H9 (cell line): ENCODE data around the gene FAM227B. TPM values are rescaled to one million over a fixed set of nuclear protein-coding genes. Genes with fewer than 3 reads are reported as not detected.
A peak's percentile ranks its signal among the peaks of the same experiment; 100 is the strongest.

ENCODE experiments used
- DNase-seq: peaks from one replicate; pipeline ENCODE4 v3.0.0-alpha.2; 2017
- H2AFZ ChIP-seq: one replicate; pipeline ENCODE4 v1.6.1; 2013; ENCODE audit warnings: mild to moderate bottlenecking, low read length, control low read depth, moderate library complexity
- H2AK5ac ChIP-seq: 2 replicates; pipeline ENCODE4 v1.6.1; 2013; ENCODE audit warnings: low read length, control low read depth, mixed read lengths; ENCODE audit not compliant: insufficient read length
- H2BK120ac ChIP-seq: one replicate; pipeline ENCODE4 v1.6.1; 2013; ENCODE audit warnings: low read depth, mild to moderate bottlenecking, low read length, control low read depth, inconsistent platforms; ENCODE audit not compliant: poor library complexity, severe bottlenecking
- H2BK12ac ChIP-seq: 2 replicates; pipeline ENCODE4 v1.6.1; 2013; ENCODE audit warnings: low read length, control low read depth, mixed read lengths, low read depth; ENCODE audit not compliant: insufficient read length
- H2BK15ac ChIP-seq: 2 replicates; pipeline ENCODE4 v1.6.1; 2013; ENCODE audit warnings: low read depth, low read length, control low read depth
- H2BK20ac ChIP-seq: one replicate; pipeline ENCODE4 v1.6.1; 2013; ENCODE audit warnings: low read depth, mild to moderate bottlenecking, low read length, control low read depth, inconsistent platforms; ENCODE audit not compliant: poor library complexity, severe bottlenecking
- H2BK5ac ChIP-seq: 2 replicates; pipeline ENCODE4 v1.6.1; 2013; ENCODE audit warnings: low read length, control low read depth, mixed read lengths; ENCODE audit not compliant: insufficient read length
- H3K14ac ChIP-seq: 2 replicates; pipeline ENCODE4 v1.6.1; 2013; ENCODE audit warnings: low read length, control low read depth; ENCODE audit not compliant: insufficient read depth
- H3K18ac ChIP-seq: 2 replicates; pipeline ENCODE4 v1.6.1; 2013; ENCODE audit warnings: low read depth, mild to moderate bottlenecking, mixed read lengths, low read length, control low read depth; ENCODE audit not compliant: insufficient read length
- H3K23ac ChIP-seq: 2 replicates; pipeline ENCODE4 v1.6.1; 2013; ENCODE audit warnings: low read length, control low read depth, mixed read lengths, low read depth; ENCODE audit not compliant: insufficient read length
- H3K23me2 ChIP-seq: 2 replicates; pipeline ENCODE4 v1.6.1; 2013; ENCODE audit warnings: low read depth, mild to moderate bottlenecking, mixed read lengths, low read length, control low read depth; ENCODE audit not compliant: insufficient read length, poor library complexity, severe bottlenecking
- H3K27ac ChIP-seq: 2 replicates; pipeline ENCODE4 v1.5.1; 2013; ENCODE audit warnings: low read length, control low read depth, mixed read lengths, low read depth; ENCODE audit not compliant: insufficient read length
- H3K27me3 ChIP-seq: 2 replicates; pipeline ENCODE4 v1.6.1; 2013; ENCODE audit warnings: low read length, control low read depth, inconsistent platforms; ENCODE audit not compliant: insufficient read depth
- H3K4ac ChIP-seq: 2 replicates; pipeline ENCODE4 v1.6.1; 2013; ENCODE audit warnings: low read depth, mild to moderate bottlenecking, control low read depth, inconsistent platforms, low read length, moderate library complexity
- H3K4me1 ChIP-seq: 2 replicates; pipeline ENCODE4 v1.6.1; 2013; ENCODE audit warnings: low read length, control low read depth, inconsistent platforms; ENCODE audit not compliant: insufficient read depth
- H3K4me2 ChIP-seq: 2 replicates; pipeline ENCODE4 v1.6.1; 2013; ENCODE audit warnings: low read length, control low read depth, mixed read lengths; ENCODE audit not compliant: insufficient read length, insufficient read depth
- H3K56ac ChIP-seq: 2 replicates; pipeline ENCODE4 v1.6.1; 2013; ENCODE audit warnings: low read depth, mild to moderate bottlenecking, mixed read lengths, low read length, control low read depth; ENCODE audit not compliant: insufficient read length
- H3K79me1 ChIP-seq: 2 replicates; pipeline ENCODE4 v1.6.1; 2013; ENCODE audit warnings: low read depth, mild to moderate bottlenecking, moderate library complexity, low read length, control low read depth, inconsistent platforms; ENCODE audit not compliant: insufficient read depth, poor library complexity, severe bottlenecking
- H3K79me2 ChIP-seq: 2 replicates; pipeline ENCODE4 v1.6.1; 2013; ENCODE audit warnings: low read length, control low read depth, inconsistent platforms; ENCODE audit not compliant: insufficient read depth
- H3K9ac ChIP-seq: 2 replicates; pipeline ENCODE4 v1.6.1; 2013; ENCODE audit warnings: low read length, control low read depth, mixed read lengths; ENCODE audit not compliant: insufficient read length; ENCODE audit errors: extremely low read depth
- H3K9me3 ChIP-seq: one replicate; pipeline ENCODE4 v1.6.1; 2013; ENCODE audit warnings: low read depth, low read length, inconsistent platforms; ENCODE audit not compliant: control insufficient read depth
- H3T11ph ChIP-seq: one replicate; pipeline ENCODE4 v1.6.1; 2013; ENCODE audit warnings: mild to moderate bottlenecking, low read length, control low read depth, inconsistent platforms
- H4K20me1 ChIP-seq: one replicate; pipeline ENCODE4 v1.6.1; 2013; ENCODE audit not compliant: control insufficient read depth, insufficient read length, insufficient read depth
- H4K5ac ChIP-seq: 2 replicates; pipeline ENCODE4 v1.6.1; 2013; ENCODE audit warnings: low read depth, mild to moderate bottlenecking, mixed read lengths, low read length, control low read depth; ENCODE audit not compliant: insufficient read length
- H4K8ac ChIP-seq: replicated peaks from 2 replicates; pipeline ENCODE4 v1.6.1; 2013; ENCODE audit warnings: low read length, control low read depth, mixed read lengths, low read depth; ENCODE audit not compliant: insufficient read length
- H4K91ac ChIP-seq: 2 replicates; pipeline ENCODE4 v1.6.1; 2013; ENCODE audit warnings: low read depth, mild to moderate bottlenecking, moderate library complexity, mixed read lengths, low read length, control low read depth; ENCODE audit not compliant: insufficient read length
- H3K27ac Mint-ChIP-seq, 3 experiments: 2 replicates in 2 of 3; 3 replicates in 1 of 3; pipeline ENCODE4 v1.8.0; 2020 to 2021; ENCODE audit warnings: mixed read lengths in 3 of 3, mild to moderate bottlenecking in 1 of 3, moderate library complexity in 1 of 3
- H3K27me3 Mint-ChIP-seq: 2 replicates; pipeline ENCODE4 v1.8.0; 2021; ENCODE audit warnings: low read depth, mild to moderate bottlenecking, moderate library complexity, mixed read lengths
- H3K36me3 Mint-ChIP-seq, 3 experiments: 2 replicates in 2 of 3; 3 replicates in 1 of 3; pipeline ENCODE4 v1.8.0; 2020 to 2021; ENCODE audit warnings: low read depth in 3 of 3, mixed read lengths in 3 of 3; ENCODE audit not compliant: insufficient read depth in 1 of 3
- H3K4me1 Mint-ChIP-seq, 2 experiments: 2 replicates each; pipeline ENCODE4 v1.8.0; 2020; ENCODE audit warnings: mixed read lengths in 2 of 2
- H3K4me3 Mint-ChIP-seq, 2 experiments: 2 replicates in 1 of 2; 3 replicates in 1 of 2; pipeline ENCODE4 v1.8.0; 2020 to 2021; ENCODE audit warnings: mild to moderate bottlenecking in 2 of 2, mixed read lengths in 2 of 2, moderate library complexity in 1 of 2
- H3K9me3 Mint-ChIP-seq, 2 experiments: 2 replicates in 1 of 2; 3 replicates in 1 of 2; pipeline ENCODE4 v1.8.0; 2020; ENCODE audit warnings: mild to moderate bottlenecking in 2 of 2, mixed read lengths in 2 of 2, moderate library complexity in 1 of 2
- CTCF ChIP-seq: fragments of 200-600 bp; sonication (generic); conservative IDR thresholded peaks from 3 replicates; pipeline ENCODE4 v1.8.0; 2021; ENCODE audit warnings: antibody characterized with exemption, mild to moderate bottlenecking
- WGBS: extraction: QIAGEN DNeasy Blood & Tissue Kit; methylation state at CpG from one replicate; pipeline ENCODE4 v1.1.7; 2013; ENCODE audit warnings: missing lambda C conversion rate, low lambda C conversion rate, mixed read lengths; ENCODE audit not compliant: insufficient read length; ENCODE audit errors: extremely low coverage; 5-methylcytosine and 5-hydroxymethylcytosine counted together
- total RNA-seq: library from RNA; stranded (reverse); gene quantifications from 2 replicates; pipeline ENCODE4 v1.2.1, GENCODE V29; 2021

The FAM227B gene
- total RNA-seq, 1 experiment from 2014 or later: 5.5 TPM

GRCh38 chr15:49286649-49287404 lies 333.8 kb downstream of the FAM227B start:
- no peaks in the 10 kb centered on the region for H3K27me3 ChIP-seq
- no peak overlapping the region for H3T11ph ChIP-seq
- no peak overlapping the region for H4K5ac ChIP-seq
- H2BK12ac ChIP-seq: no peak overlapping the region
- H3K4me1 ChIP-seq: peaks cover 3% of the 10 kb centered on the region; the same call in 1 of the 2 replicates
- H3K56ac ChIP-seq: no peak overlapping the region
- no peaks in the 10 kb centered on the region for H3K23me2 ChIP-seq
- no peak overlapping the region for H2BK120ac ChIP-seq
- H3K18ac ChIP-seq: no peak overlapping the region
- Mint-ChIP-seq H3K27me3 (no peaks in the 10 kb centered on the region), H3K9me3 (no peaks in the 10 kb centered on the region), H3K27ac (peak overlapping the region in 1 of 3 experiments; percentile 3; a peak in 1 of 7 replicates), H3K4me1 (peaks cover 13 to 16% of the 10 kb centered on the region in 2 experiments), H3K4me3 (no peak overlapping the region), H3K36me3 (peaks cover 0 to 19% (median 16%) of the 10 kb centered on the region in 3 experiments; a peak in 6 of 7 replicates)
- H3K27ac ChIP-seq: no peak overlapping the region
- no peak for TF ChIP-seq CTCF
- no peak overlapping the region for H2AK5ac ChIP-seq
- H3K4me2 ChIP-seq: no peak overlapping the region
- no peak overlapping the region for H2BK20ac ChIP-seq
- no peaks in the 10 kb centered on the region for H3K79me1 ChIP-seq
- H3K9me3 ChIP-seq: no peaks in the 10 kb centered on the region
- H4K20me1 ChIP-seq: no peaks in the 10 kb centered on the region
- no CpG with 5 or more reads among the region's 4 CpGs for WGBS
- H3K14ac ChIP-seq: no peak overlapping the region
- DNase-seq: no peak
- no peak overlapping the region for H2AFZ ChIP-seq
- no peak overlapping the region for H4K91ac ChIP-seq
- no peak overlapping the region for H2BK5ac ChIP-seq
- H4K8ac ChIP-seq: no peak overlapping the region
- H2BK15ac ChIP-seq: no peak overlapping the region
- H3K23ac ChIP-seq: no peak overlapping the region
- no peak overlapping the region for H3K9ac ChIP-seq
- H3K79me2 ChIP-seq: no peaks in the 10 kb centered on the region
- no peak overlapping the region for H3K4ac ChIP-seq
